Mucosa of descending colon (tissue), 3 donors: Measurements from ENCODE around the gene FABP6. TPM values are rescaled to one million over a fixed set of nuclear protein-coding genes. Genes with fewer than 3 reads are reported as not detected.

Experiments
- ATAC-seq: fragments of 200-7000 bp; cut with Tn5 transposase; one replicate; pipeline ENCODE4 v1.9.1; 2020; ENCODE audit warnings: mild to moderate bottlenecking, moderate library complexity
- DNase-seq, 3 donors: peaks; one replicate each; pipeline ENCODE4 v3.0.0-alpha.2; 2020
- H3K36me3 ChIP-seq: fragments of 200-600 bp; one replicate; pipeline ENCODE4 v1.8.0; 2021; ENCODE audit warnings: low read depth, mild to moderate bottlenecking
- H3K4me1 ChIP-seq: fragments of 200-600 bp; one replicate; pipeline ENCODE4 v1.8.0; 2021; ENCODE audit warnings: low read depth, mild to moderate bottlenecking
- H3K4me3 ChIP-seq: fragments of 200-600 bp; one replicate; pipeline ENCODE4 v1.8.0; 2021; ENCODE audit warnings: mild to moderate bottlenecking
- H3K9me3 ChIP-seq: fragments of 200-600 bp; one replicate; pipeline ENCODE4 v1.8.0; 2021; ENCODE audit warnings: mild to moderate bottlenecking
- intact Hi-C, 2 donors: fragments of 100-400 bp; cut with DNase I in 1 of 2; cut with micrococcal nuclease in 1 of 2; formaldehyde crosslinking; loops; one replicate each; pipeline versions ENCODE4 v1.11.0 to v1.11.1; 2022; cut with DNase I, micrococcal nuclease
- total RNA-seq, 3 donors: library from RNA; stranded (reverse); fragmentation: NEBNext Ultra II Directional in 2 of 3; extraction: Animal tissue kit (Norgen Biotek cat#: 25700) in 2 of 3; gene quantifications; one replicate each; pipeline versions ENCODE4 v1.2.1 to v1.2.4, GENCODE V29; 2021 to 2023
- TF ChIP-seq, protein P1 (sequence below): fragments of 200-600 bp; IDR thresholded peaks from one replicate; pipeline ENCODE4 v1.8.0; 2022; ENCODE audit warnings: antibody characterized with exemption, mild to moderate bottlenecking
- donor health status: DM: no; HTN: no; CAD: no; lungs with moderate emphysema.
- donor health status: DM: no; HTN: no; CAD: no.
- donor health status: DM: no; HTN: yes; CAD: no.

The FABP6 gene
- total RNA-seq, 3 donors from 2014 or later, result not detected

DNA sequence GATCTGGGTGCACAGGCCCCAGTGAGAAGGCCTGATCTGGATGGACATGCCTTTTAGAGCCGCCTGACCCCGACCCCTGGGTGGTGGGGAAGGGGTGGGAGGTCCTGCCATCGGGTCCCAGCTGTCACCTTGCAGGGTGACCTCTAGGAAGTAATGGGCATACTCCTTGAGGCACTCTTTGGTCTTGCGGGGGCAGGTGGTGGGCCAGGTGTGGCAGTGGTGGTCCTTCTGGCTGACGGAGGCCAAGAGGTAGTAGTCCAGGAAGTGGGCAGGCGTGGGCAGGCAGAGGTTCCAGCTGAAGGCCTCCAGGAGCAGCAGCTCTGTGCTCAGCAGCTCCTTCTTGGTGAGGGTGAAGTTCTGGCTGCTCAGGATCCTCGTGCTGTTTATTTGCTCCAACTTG is 30.0 kb downstream of the FABP6 start:
- H3K4me3 ChIP-seq, result no peak overlapping the region
- DNase-seq, result no peak
- TF ChIP-seq, protein P1, sequence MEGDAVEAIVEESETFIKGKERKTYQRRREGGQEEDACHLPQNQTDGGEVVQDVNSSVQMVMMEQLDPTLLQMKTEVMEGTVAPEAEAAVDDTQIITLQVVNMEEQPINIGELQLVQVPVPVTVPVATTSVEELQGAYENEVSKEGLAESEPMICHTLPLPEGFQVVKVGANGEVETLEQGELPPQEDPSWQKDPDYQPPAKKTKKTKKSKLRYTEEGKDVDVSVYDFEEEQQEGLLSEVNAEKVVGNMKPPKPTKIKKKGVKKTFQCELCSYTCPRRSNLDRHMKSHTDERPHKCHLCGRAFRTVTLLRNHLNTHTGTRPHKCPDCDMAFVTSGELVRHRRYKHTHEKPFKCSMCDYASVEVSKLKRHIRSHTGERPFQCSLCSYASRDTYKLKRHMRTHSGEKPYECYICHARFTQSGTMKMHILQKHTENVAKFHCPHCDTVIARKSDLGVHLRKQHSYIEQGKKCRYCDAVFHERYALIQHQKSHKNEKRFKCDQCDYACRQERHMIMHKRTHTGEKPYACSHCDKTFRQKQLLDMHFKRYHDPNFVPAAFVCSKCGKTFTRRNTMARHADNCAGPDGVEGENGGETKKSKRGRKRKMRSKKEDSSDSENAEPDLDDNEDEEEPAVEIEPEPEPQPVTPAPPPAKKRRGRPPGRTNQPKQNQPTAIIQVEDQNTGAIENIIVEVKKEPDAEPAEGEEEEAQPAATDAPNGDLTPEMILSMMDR, result no peak
- peaks cover 27% of the 10 kb centered on the region for H3K4me1 ChIP-seq
- no peak for ATAC-seq
- H3K9me3 ChIP-seq, result no peaks in the 10 kb centered on the region
- H3K36me3 ChIP-seq, result no peaks in the 10 kb centered on the region
- intact Hi-C loops, result no loop called here

DNA sequence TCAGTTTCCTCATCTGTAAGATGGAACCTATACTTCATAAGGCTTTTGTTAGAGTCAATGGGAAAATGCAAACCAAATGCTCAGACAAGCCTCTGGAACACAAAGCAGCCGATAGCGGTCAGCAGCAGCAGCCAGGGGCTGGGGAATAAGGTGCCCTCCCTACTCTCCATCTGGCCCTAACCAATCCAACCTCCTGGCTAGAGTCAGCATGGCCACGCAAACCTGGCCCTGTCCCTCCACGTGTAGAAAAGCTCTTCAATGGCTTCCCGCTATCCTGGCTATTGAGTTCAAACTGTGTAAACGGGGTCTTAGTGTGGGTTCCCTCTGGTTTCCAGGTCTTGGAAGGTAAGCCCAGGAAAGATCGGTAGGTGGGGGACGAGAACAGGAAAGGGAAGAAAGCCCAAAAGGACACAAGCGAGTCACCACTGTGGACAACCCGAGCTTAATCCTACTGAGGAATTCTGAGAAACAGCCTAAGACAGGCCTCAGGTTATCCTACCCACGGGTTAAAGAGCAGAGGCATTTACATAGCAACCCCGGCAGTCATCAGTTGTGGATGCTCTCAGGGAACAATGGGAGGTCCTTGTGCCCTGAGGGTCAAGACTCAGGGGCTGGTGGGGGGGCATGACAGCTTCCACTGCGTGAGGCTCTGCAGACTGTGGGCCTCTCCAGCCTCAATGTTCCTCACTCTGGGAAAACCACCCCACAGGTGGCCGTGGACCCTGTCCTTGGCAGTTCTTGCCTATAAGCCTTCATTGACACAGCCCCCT is 30.9 kb downstream of the FABP6 start:
- H3K4me3 ChIP-seq, result no peak overlapping the region
- no peak for DNase-seq
- no peak for ATAC-seq
- intact Hi-C loops, result no loop called here
- no peaks in the 10 kb centered on the region for H3K36me3 ChIP-seq
- peaks cover 27% of the 10 kb centered on the region for H3K4me1 ChIP-seq
- H3K9me3 ChIP-seq, result no peaks in the 10 kb centered on the region
- TF ChIP-seq, protein P1, result no peak

DNA sequence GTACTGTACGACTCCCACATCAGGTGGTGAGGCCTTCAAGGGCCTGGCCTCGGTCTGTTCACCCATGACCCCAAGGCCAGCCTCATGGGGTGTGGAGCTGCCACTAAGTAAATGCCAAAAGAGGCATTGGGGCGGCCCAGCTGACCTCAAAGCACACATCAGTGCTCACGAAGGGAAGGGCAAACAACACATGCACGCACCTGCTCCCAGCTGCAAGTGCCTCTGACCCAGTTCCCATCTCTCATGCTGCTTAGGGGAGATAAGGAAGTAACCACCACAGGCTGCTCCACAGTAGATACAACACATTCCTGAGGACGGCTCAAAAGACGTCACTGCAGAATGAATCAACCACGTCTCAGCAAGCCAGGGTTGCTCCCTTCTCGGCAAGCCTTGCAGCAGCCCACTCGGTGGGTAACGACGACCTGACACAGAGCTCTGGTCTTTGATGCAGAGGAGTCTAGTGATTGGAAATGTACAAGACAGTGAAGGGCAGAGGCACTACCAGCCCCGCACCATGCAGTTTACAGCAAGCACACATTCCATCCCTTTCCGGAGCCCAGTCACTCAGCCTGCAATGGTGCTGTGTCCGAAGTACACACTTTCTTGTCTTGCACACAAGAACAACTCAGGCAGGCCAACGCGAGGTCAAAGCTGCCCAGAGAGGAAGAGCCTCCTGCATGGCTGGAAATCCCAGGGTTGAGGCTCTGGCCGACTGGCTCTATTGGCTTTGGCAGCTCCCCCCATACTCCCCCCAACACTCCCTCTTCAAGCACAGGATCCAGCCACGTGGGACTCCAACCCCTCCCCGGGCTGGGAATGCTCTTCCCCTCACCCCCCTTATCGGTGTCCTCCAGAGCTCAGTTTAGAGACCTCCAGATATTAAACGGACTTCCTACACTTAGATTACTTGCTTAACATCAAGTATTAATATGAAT is 31.8 kb downstream of the FABP6 start:
- no peak overlapping the region for H3K4me3 ChIP-seq
- DNase-seq, result peak; percentile 73 to 80 (median 75)
- no peaks in the 10 kb centered on the region for H3K9me3 ChIP-seq
- intact Hi-C loops, result no loop called here
- TF ChIP-seq, protein P1, result no peak
- no peaks in the 10 kb centered on the region for H3K36me3 ChIP-seq
- peaks cover 27% of the 10 kb centered on the region for H3K4me1 ChIP-seq
- peak; percentile 91 for ATAC-seq

DNA sequence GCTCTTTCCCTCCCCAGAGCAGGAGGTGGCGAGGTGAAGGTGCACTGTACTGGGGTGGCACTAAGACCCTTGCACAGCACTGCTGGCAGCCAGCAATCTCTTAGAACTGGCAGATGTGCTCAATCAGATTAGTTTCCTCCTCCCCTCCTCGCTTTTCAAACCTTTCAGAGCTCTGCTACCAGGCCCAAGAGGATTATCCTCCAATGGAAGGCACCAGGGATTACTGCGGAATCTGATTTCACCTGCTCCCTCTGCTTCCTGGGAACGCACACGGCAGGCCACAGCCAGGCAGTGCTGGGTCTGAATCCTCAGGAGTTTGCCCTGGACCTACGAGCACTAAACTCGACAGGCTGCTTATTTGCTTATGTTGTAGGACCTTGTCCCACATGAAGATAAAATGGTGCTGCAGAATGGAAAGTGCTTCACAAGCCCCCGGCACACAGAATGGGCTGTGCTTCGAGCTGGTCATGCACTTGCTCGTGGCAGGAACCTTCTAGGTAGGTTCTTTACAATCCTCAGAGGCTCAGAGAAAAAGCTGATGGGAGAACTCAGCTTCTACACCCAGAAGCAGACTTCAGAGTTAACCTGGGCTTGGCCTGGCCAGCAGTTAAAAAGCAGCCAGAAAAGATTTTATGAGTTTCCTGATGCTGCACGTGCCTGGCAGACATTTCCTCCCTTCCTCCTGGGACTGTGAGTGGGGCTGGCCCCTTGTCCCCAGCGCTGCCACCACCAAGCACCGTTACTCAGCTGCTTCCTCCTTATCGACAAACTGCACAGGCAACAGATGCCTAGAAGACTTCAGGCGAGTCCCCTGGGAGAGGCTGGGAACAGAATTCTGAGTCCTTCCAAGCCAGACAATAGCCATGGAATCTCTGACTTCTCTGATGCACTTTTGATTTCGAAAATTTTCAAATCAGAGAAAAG is 33.1 kb downstream of the FABP6 start:
- H3K4me1 ChIP-seq, result peaks cover 35% of the 10 kb centered on the region
- intact Hi-C loops, result no loop called here
- H3K9me3 ChIP-seq, result no peaks in the 10 kb centered on the region
- no peak overlapping the region for H3K4me3 ChIP-seq
- DNase-seq (peak; percentile 71 to 73 (median 73)), ATAC-seq (peak; percentile 77)
- TF ChIP-seq, protein P1, result no peak
- no peaks in the 10 kb centered on the region for H3K36me3 ChIP-seq

DNA sequence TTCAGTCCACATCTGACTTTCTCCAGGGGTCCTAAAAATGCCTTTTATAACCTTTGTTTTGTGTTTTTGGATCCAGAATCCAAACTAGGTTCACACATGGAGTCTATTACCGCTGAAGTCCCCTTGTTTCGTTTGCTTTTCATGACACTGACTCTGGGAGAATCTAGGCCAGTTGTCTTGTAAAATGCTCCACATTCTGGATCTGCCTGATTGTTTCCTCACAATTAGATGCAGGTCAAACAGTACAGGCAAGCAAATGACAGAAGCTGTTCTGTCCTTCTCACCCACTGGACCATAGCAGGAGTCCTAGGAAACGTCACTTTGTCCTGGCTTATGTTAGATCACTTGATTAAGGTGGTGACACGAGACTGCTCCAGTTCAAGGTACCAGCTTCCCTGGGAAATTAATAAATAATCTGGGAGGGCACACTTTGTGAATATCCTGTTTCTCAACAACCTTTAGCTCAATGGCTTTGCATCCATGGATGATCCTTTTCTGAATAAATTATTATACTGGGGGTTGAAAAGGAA is 34.1 kb downstream of the FABP6 start:
- TF ChIP-seq, protein P1, result no peak
- ATAC-seq (no peak), DNase-seq (no peak)
- no peaks in the 10 kb centered on the region for H3K36me3 ChIP-seq
- peaks cover 38% of the 10 kb centered on the region for H3K4me1 ChIP-seq
- intact Hi-C loops, result no loop called here
- no peak overlapping the region for H3K4me3 ChIP-seq
- no peaks in the 10 kb centered on the region for H3K9me3 ChIP-seq
